H1 (cell line): ENCODE measurements around the gene CNOT3. TPM values are rescaled to one million over a fixed set of nuclear protein-coding genes. Genes with fewer than 3 reads are reported as not detected.

Experiments
- HDAC2 ChIP-seq, 2 experiments: fragments of 300-600 bp in 1 of 2; sonication (generic) in 1 of 2; IDR thresholded peaks; 2 replicates each; pipeline ENCODE4 v1.6.1; 2011 to 2012; ENCODE audit warnings: low read depth in 2 of 2, low read length in 2 of 2, mild to moderate bottlenecking in 2 of 2, moderate library complexity in 2 of 2, borderline replicate concordance in 1 of 2, inconsistent platforms in 1 of 2
- polyA plus RNA-seq, 7 experiments: library from polyadenylated mRNA; depleted of rRNA in 3 of 7; stranded (reverse) in 5 of 7; unstranded in 2 of 7; fragments of >200 nt in 5 of 7; fragments of 200-250 nt in 2 of 7; gene quantifications; 1 replicate in 5 of 7; 2 replicates in 1 of 7; 4 replicates in 1 of 7; pipeline versions ENCODE4 v1.2.1 to v1.2.3, GENCODE V29; 2011 to 2013; ENCODE audit warnings: missing spikeins in 2 of 7, mixed read lengths in 2 of 7
- total RNA-seq: library from RNA; stranded (reverse); fragmentation: NEBNext Ultra II Directional; extraction: Animal tissue kit (Norgen Biotek cat#: 25700); gene quantifications from 2 replicates; pipeline ENCODE4 v1.2.1, GENCODE V29; 2021

The CNOT3 gene
- total and polyA plus RNA-seq, 2 of the 8 experiments (the other 6 are each of a cell fraction or from before 2014, with no cell fraction given): 21.2 to 86.4 TPM

GRCh38 chr19:54160182-54160811 lies 22.7 kb downstream of the CNOT3 start (continued):
- no peak; a peak in 1 of 4 replicates for TF ChIP-seq HDAC2 (IDR thresholded peaks at IDR 0.05; ENCODE audit: borderline replicate concordance in 1 of 2, low read depth in 2 of 2, low read length in 2 of 2)
